ENCODE measurements around the gene MAFB.

MAFB gene

GRCh38 chr20:40664891-40665290 is 24.1 kb downstream of the MAFB start:
- Histone ChIP-seq H3K9ac (ENCODE audit: low read length) (no peak overlapping the region), H3K9me3 (ENCODE audit: control insufficient read depth, low read length) (no peaks in the 10 kb centered on the region), H3K4me3 (ENCODE audit: low read length) (no peak overlapping the region), H3K36me3 (ENCODE audit: control insufficient read depth, insufficient read depth, low read length) (no peaks in the 10 kb centered on the region), H3K4me1 (ENCODE audit: control insufficient read depth, insufficient read depth, low read length) (no peaks in the 10 kb centered on the region), H3K27me3 (ENCODE audit: control insufficient read depth, insufficient read depth, low read length) (no peaks in the 10 kb centered on the region)

DNA sequence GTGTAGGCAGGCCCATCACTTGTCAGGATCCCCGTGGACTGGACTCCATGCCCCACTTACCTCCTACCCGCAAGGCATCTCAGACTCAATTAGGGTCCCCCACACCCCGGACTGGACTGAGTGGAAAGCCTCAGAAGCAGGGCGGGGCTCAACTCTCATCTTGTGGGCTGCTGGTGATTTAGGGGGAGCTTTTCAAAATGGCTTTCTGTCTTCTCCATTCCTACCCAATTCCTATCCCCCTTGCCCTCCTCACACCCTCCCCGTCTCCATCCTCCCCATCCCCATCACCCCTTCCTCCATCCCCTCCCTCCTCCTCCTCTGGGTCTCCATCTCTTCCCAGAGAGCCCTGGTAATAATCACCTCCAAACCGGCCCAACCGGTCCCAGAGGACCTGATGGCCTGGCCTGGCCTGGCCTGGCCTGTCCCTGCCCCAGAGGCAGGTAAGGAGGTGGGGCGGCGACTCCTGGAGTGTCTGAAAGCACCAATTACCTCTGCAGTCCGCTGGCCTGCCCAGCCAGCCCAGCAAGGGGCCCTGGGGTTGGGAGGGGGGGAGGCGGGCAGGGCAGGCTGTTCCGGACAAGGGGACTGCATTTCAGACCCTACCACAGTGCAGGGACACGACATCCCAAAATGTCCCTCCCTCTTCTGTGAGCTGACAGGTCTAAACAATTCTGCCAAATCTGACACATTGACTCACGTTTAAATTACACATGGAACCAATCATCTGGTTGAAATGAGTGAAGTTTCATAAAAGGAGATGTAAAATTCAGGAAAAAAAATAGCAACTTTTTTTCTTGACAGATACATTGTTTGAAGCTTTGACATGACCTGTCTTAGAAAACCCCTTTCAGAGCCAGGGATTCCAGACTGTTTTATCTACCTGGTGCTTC is 24.8 kb downstream of the MAFB start:
- no peak overlapping the region for H3K4me3 ChIP-seq (ENCODE audit: low read length)
- H3K36me3 ChIP-seq (ENCODE audit: control insufficient read depth, insufficient read depth, low read length): no peaks in the 10 kb centered on the region
- H3K9me3 ChIP-seq (ENCODE audit: control insufficient read depth, low read length): no peaks in the 10 kb centered on the region
- H3K9ac ChIP-seq (ENCODE audit: low read length): no peak overlapping the region
- H3K27me3 ChIP-seq (ENCODE audit: control insufficient read depth, insufficient read depth, low read length): no peaks in the 10 kb centered on the region
- no peaks in the 10 kb centered on the region for H3K4me1 ChIP-seq (ENCODE audit: control insufficient read depth, insufficient read depth, low read length)

- H3K9me3 ChIP-seq (ENCODE audit: control insufficient read depth, low read length): no peaks in the 10 kb centered on the region
- no peak overlapping the region for H3K4me3 ChIP-seq (ENCODE audit: low read length)
- H3K27me3 ChIP-seq (ENCODE audit: control insufficient read depth, insufficient read depth, low read length): no peaks in the 10 kb centered on the region
- no peaks in the 10 kb centered on the region for H3K4me1 ChIP-seq (ENCODE audit: control insufficient read depth, insufficient read depth, low read length)
- H3K36me3 ChIP-seq (ENCODE audit: control insufficient read depth, insufficient read depth, low read length): no peaks in the 10 kb centered on the region
- no peak overlapping the region for H3K9ac ChIP-seq (ENCODE audit: low read length)
These were observed 25.7 kb downstream of the MAFB start for GRCh38 chr20:40663304-40663790.

DNA sequence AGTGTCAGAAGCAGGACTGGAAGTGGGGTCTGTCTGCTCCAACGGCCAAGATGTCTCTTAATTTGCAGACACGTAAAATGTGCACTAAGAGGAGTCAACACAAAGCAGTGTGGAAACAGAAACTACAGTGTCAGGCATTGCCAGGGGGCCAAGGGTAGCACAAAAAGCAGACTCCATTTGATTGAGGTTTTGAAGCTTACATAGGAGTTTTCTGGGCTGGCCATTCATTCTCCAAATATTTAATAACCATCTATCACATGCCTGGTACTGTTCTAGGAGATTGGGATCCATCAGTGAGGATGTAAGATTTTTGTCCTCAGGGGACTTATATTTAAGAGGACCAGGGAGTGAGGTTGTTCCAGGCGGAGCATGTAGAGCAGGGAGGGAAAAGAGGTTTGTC is 29.5 kb downstream of the MAFB start:
- no peak overlapping the region for H3K9ac ChIP-seq (ENCODE audit: low read length)
- H3K36me3 ChIP-seq (ENCODE audit: control insufficient read depth, insufficient read depth, low read length): no peaks in the 10 kb centered on the region
- H3K27me3 ChIP-seq (ENCODE audit: control insufficient read depth, insufficient read depth, low read length): no peaks in the 10 kb centered on the region
- H3K4me3 ChIP-seq (ENCODE audit: low read length): no peak overlapping the region
- no peaks in the 10 kb centered on the region for H3K9me3 ChIP-seq (ENCODE audit: control insufficient read depth, low read length)
- no peaks in the 10 kb centered on the region for H3K4me1 ChIP-seq (ENCODE audit: control insufficient read depth, insufficient read depth, low read length)

DNA sequence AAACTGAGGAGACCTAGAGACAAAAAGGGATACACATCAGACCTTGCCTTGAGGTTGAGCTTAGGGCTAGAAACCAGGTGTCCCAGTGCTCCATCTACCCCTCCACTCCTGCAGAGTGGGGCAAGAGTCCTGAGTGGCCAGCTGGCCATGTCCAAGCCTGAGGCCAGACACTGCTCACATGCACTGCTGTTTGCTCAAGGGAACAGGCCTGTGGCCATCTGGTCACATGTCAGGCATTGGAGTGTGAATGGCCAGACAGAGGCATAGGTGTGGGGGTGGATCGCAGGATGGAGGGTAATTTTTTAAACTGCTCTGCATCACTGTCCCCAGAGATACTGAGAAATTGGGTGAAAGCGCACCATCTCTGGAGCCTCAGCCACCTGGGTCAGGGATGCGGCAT is 30.5 kb downstream of the MAFB start:
- Histone ChIP-seq H3K36me3 (ENCODE audit: control insufficient read depth, insufficient read depth, low read length) (no peaks in the 10 kb centered on the region), H3K27me3 (ENCODE audit: control insufficient read depth, insufficient read depth, low read length) (no peaks in the 10 kb centered on the region), H3K4me3 (ENCODE audit: low read length) (no peak overlapping the region), H3K4me1 (ENCODE audit: control insufficient read depth, insufficient read depth, low read length) (no peaks in the 10 kb centered on the region), H3K9me3 (ENCODE audit: control insufficient read depth, low read length) (no peaks in the 10 kb centered on the region), H3K9ac (ENCODE audit: low read length) (no peak overlapping the region)

GRCh38 chr20:40657526-40657925 is 31.5 kb downstream of the MAFB start:
- Histone ChIP-seq H3K9me3 (ENCODE audit: control insufficient read depth, low read length) (no peaks in the 10 kb centered on the region), H3K36me3 (ENCODE audit: control insufficient read depth, insufficient read depth, low read length) (no peaks in the 10 kb centered on the region), H3K27me3 (ENCODE audit: control insufficient read depth, insufficient read depth, low read length) (no peaks in the 10 kb centered on the region), H3K4me3 (ENCODE audit: low read length) (no peak overlapping the region), H3K9ac (ENCODE audit: low read length) (no peak overlapping the region), H3K4me1 (ENCODE audit: control insufficient read depth, insufficient read depth, low read length) (no peaks in the 10 kb centered on the region)

- H3K4me1 ChIP-seq (ENCODE audit: control insufficient read depth, insufficient read depth, low read length): no peaks in the 10 kb centered on the region
- no peak overlapping the region for H3K9ac ChIP-seq (ENCODE audit: low read length)
- no peaks in the 10 kb centered on the region for H3K9me3 ChIP-seq (ENCODE audit: control insufficient read depth, low read length)
- no peaks in the 10 kb centered on the region for H3K27me3 ChIP-seq (ENCODE audit: control insufficient read depth, insufficient read depth, low read length)
- H3K4me3 ChIP-seq (ENCODE audit: low read length): no peak overlapping the region
- H3K36me3 ChIP-seq (ENCODE audit: control insufficient read depth, insufficient read depth, low read length): no peaks in the 10 kb centered on the region
These were observed 33.6 kb downstream of the MAFB start for GRCh38 chr20:40655451-40655850.

- Histone ChIP-seq H3K36me3 (ENCODE audit: control insufficient read depth, insufficient read depth, low read length) (no peaks in the 10 kb centered on the region), H3K9ac (ENCODE audit: low read length) (no peak overlapping the region), H3K4me3 (ENCODE audit: low read length) (no peak overlapping the region), H3K27me3 (ENCODE audit: control insufficient read depth, insufficient read depth, low read length) (no peaks in the 10 kb centered on the region), H3K4me1 (ENCODE audit: control insufficient read depth, insufficient read depth, low read length) (no peaks in the 10 kb centered on the region), H3K9me3 (ENCODE audit: control insufficient read depth, low read length) (no peaks in the 10 kb centered on the region)
These were observed 34.2 kb downstream of the MAFB start for GRCh38 chr20:40654876-40655275.

DNA sequence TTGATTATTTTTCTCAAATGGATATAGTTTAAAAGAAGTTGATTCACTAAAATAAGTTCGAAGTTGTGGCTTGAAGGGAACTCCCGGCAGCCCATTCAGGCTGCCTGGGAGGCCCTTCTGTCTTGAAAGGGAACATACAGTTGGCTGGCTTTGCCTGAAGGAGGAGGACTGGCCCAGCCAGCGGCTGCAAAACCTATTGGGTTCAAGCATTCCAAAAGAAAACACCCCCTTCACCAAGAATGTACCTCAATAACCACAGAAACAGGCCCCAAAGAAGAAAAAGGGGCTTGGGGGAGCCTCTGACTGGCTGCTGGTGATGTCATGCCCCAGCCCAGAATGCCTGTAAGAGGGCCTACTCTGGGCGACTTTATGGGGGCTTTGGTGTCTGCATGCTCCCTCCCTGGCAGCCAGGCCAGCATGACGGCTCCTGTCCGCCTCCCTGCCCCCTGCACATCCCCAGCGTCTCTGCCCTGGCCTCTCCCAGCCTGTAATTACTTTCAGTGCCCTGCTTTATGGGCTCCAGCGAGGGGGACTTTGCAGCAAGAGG is 36.5 kb downstream of the MAFB start:
- no peak overlapping the region for H3K9ac ChIP-seq (ENCODE audit: low read length)
- H3K36me3 ChIP-seq (ENCODE audit: control insufficient read depth, insufficient read depth, low read length): no peaks in the 10 kb centered on the region
- H3K4me3 ChIP-seq (ENCODE audit: low read length): no peak overlapping the region
- H3K9me3 ChIP-seq (ENCODE audit: control insufficient read depth, low read length): no peaks in the 10 kb centered on the region
- H3K27me3 ChIP-seq (ENCODE audit: control insufficient read depth, insufficient read depth, low read length): no peaks in the 10 kb centered on the region
- H3K4me1 ChIP-seq (ENCODE audit: control insufficient read depth, insufficient read depth, low read length): no peaks in the 10 kb centered on the region

DNA sequence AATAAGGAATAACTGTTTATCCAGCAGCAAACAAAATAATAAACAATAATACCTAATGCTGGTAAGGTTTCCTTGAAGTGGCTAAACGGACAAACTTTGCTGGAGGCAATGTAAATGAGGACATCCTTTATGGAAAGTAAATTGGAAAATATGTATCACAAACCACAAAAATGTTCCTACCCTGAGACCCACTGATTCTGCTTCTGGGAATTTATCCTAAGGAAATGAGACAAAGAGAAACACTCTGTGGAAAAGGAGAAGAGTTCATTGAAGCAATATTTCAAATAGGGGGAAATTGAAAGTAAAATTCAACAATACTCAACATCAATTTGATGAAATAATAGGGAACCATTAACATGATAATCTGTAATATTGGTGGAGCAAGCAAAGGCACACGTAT is 37.9 kb downstream of the MAFB start:
- H3K27me3 ChIP-seq (ENCODE audit: control insufficient read depth, insufficient read depth, low read length): no peaks in the 10 kb centered on the region
- no peaks in the 10 kb centered on the region for H3K4me1 ChIP-seq (ENCODE audit: control insufficient read depth, insufficient read depth, low read length)
- H3K36me3 ChIP-seq (ENCODE audit: control insufficient read depth, insufficient read depth, low read length): no peaks in the 10 kb centered on the region
- no peak overlapping the region for H3K9ac ChIP-seq (ENCODE audit: low read length)
- no peak overlapping the region for H3K4me3 ChIP-seq (ENCODE audit: low read length)
- H3K9me3 ChIP-seq (ENCODE audit: control insufficient read depth, low read length): no peaks in the 10 kb centered on the region

DNA sequence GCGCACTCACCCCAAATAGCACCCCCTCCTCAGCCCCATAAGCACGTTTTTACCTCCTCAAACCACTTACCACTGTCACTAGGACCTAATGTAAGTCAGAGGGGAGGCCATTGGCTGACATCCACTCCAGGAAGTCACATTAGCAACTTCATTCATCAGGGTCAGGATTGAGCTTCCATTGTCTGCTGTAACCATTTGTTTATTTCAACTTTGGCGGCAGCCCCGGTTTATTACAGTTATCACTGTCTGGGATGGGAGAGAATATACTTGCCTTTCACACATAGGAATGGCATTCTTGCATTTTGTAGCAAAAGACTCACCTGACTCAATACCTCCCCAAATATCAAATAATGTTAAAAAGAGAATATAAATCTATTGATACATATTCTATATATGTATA is 38.3 kb downstream of the MAFB start:
- H3K36me3 ChIP-seq (ENCODE audit: control insufficient read depth, insufficient read depth, low read length): no peaks in the 10 kb centered on the region
- no peaks in the 10 kb centered on the region for H3K9me3 ChIP-seq (ENCODE audit: control insufficient read depth, low read length)
- H3K4me1 ChIP-seq (ENCODE audit: control insufficient read depth, insufficient read depth, low read length): no peaks in the 10 kb centered on the region
- H3K9ac ChIP-seq (ENCODE audit: low read length): no peak overlapping the region
- no peak overlapping the region for H3K4me3 ChIP-seq (ENCODE audit: low read length)
- H3K27me3 ChIP-seq (ENCODE audit: control insufficient read depth, insufficient read depth, low read length): no peaks in the 10 kb centered on the region

DNA sequence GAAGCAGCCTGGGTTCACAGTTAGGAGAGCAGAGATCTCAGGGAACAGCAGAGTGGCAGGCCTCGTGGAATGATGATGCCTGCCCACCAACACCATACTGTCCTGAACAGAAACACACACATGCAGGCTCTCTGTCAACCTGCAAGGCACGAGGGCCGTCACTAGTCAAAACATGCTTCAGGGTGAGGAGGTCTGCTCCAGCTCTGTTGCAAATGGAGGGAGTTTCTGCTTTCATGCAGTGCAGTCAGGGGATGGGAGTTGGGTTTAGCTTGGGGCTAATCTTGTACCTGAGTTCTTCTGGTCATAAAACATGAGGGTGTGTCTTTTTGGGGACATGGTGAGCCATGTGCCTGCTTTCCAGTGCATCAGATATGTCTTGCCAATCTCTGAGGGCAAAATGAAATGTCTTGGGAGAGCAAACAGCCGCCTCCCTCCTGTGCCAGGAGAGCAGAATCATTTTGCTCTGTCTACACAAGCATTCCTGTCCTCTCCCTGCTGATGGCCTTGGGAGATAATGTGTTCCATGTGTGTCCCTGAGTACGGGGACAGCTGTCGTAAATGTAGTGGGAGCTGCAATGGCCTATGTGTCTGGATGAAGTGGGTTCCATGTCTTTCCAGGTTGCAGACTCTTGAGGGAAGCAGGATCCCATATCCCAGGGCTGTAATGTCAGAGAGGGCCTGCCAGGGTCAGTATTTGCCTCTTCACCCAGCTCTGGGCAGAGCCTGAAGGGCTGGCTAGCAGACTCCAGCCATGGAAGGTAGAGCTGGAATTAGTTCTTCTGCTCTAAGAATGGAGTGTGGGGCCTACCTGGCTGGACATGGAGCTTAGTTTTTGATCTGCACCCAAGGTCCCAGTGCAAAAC is 40.6 kb downstream of the MAFB start:
- H3K9ac ChIP-seq (ENCODE audit: low read length): no peak overlapping the region

More for the DNA sequence above, 40.6 kb downstream of the MAFB start:
- H3K36me3 ChIP-seq (ENCODE audit: control insufficient read depth, insufficient read depth, low read length): no peaks in the 10 kb centered on the region
- H3K4me3 ChIP-seq (ENCODE audit: low read length): no peak overlapping the region
- no peaks in the 10 kb centered on the region for H3K4me1 ChIP-seq (ENCODE audit: control insufficient read depth, insufficient read depth, low read length)
- no peaks in the 10 kb centered on the region for H3K9me3 ChIP-seq (ENCODE audit: control insufficient read depth, low read length)
- no peaks in the 10 kb centered on the region for H3K27me3 ChIP-seq (ENCODE audit: control insufficient read depth, insufficient read depth, low read length)
